HEK293T (cell line): ENCODE results near the gene SLC8A3.

Experiments
- BHLHE40 ChIP-seq: fragments of 450-650 bp; IDR thresholded peaks from 2 replicates; pipeline ENCODE4 v1.6.1; 2016; ENCODE audit warnings: mild to moderate bottlenecking, moderate library complexity, borderline replicate concordance
- FOXK2 ChIP-seq: fragments of 450-650 bp; IDR thresholded peaks from 2 replicates; pipeline ENCODE4 v1.6.1; 2016; ENCODE audit warnings: mild to moderate bottlenecking

DNA sequence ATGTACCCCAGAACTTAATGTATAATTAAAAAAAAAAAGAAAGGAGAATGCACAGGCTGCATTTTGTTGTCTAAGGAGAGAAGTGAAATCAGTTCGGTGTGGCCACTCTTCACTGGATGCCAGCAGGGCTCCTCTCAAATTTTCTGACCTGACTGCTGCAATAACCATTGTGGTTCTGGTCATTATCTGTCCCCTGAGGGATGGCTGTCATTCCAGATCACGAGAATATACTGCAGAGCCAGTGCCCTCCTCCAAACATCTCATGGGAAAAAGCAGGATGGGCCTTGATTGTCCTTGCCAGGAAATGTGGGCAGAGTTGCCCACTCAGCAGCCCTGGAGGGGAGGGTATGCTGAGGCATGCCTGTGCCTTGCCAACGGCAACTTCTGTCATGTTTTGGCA lies 139.1 kb downstream of the SLC8A3 start:
- TF ChIP-seq BHLHE40 (no peak), FOXK2 (no peak)
